MM.1S (cell line): ENCODE data around the gene NTSR1.

Experiments
- CTCF ChIP-seq: fragments of 300-600 bp; sonication (generic); IDR thresholded peaks from 2 replicates; pipeline ENCODE4 v1.5.1; 2016; ENCODE audit warnings: antibody characterized with exemption, low read length, mixed read lengths
- EZH2 ChIP-seq: fragments of 300-600 bp; sonication (generic); optimal IDR thresholded peaks from 2 replicates; pipeline ENCODE3; 2017; ENCODE audit warnings: low read depth, mild to moderate bottlenecking, antibody characterized with exemption, low read length, mixed read lengths
- EZH2phosphoT487 ChIP-seq: fragments of 300-600 bp; sonication (generic); IDR thresholded peaks from 2 replicates; pipeline ENCODE4 v1.6.1; 2018; ENCODE audit warnings: antibody characterized with exemption, low read length

GRCh38 chr20:62688855-62689460, 19.7 kb upstream of the NTSR1 start:
- TF ChIP-seq CTCF = no peak
- no peak for TF ChIP-seq EZH2phosphoT487
- TF ChIP-seq EZH2 = no peak
